Mesenchymal stem cell (in vitro differentiated cells and primary cell): ENCODE measurements around the gene CA11.
A peak's percentile ranks its signal among the peaks of the same experiment; 100 is the strongest.

Experiments used
- DNase-seq: peaks from one replicate; pipeline ENCODE4 v3.0.0-alpha.2; 2013
- H2AFZ ChIP-seq: one replicate; pipeline ENCODE4 v1.6.1; 2013; ENCODE audit warnings: low read depth, mild to moderate bottlenecking, control low read depth, inconsistent platforms, low read length, moderate library complexity
- H2AK5ac ChIP-seq: 2 replicates; pipeline ENCODE4 v1.6.1; 2013; ENCODE audit warnings: low read length, moderate library complexity, mild to moderate bottlenecking, inconsistent platforms; ENCODE audit not compliant: severe bottlenecking
- H2BK120ac ChIP-seq: one replicate; pipeline ENCODE4 v1.6.1; 2013; ENCODE audit warnings: low read depth, mild to moderate bottlenecking, inconsistent platforms, low read length, moderate library complexity
- H2BK12ac ChIP-seq, 2 experiments: one replicate each; pipeline ENCODE4 v1.6.1; 2013; ENCODE audit warnings: inconsistent platforms in 2 of 2, low read length in 2 of 2, mild to moderate bottlenecking in 2 of 2, moderate library complexity in 2 of 2, control low read depth in 1 of 2
- H2BK15ac ChIP-seq: one replicate; pipeline ENCODE4 v1.6.1; 2013; ENCODE audit warnings: mild to moderate bottlenecking, low read depth, inconsistent platforms; ENCODE audit not compliant: poor library complexity, severe bottlenecking
- H2BK5ac ChIP-seq: 2 replicates; pipeline ENCODE4 v1.6.1; 2013; ENCODE audit warnings: low read depth, mild to moderate bottlenecking, low read length, control low read depth, inconsistent platforms; ENCODE audit not compliant: poor library complexity, severe bottlenecking
- H3K14ac ChIP-seq, 2 experiments: one replicate each; pipeline ENCODE4 v1.6.1; 2013; ENCODE audit warnings: inconsistent platforms in 2 of 2, low read length in 2 of 2, control low read depth in 1 of 2, mild to moderate bottlenecking in 1 of 2, moderate library complexity in 1 of 2
- H3K18ac ChIP-seq, 2 experiments: one replicate each; pipeline ENCODE4 v1.6.1; 2013; ENCODE audit warnings: inconsistent platforms in 2 of 2, low read length in 2 of 2, control low read depth in 1 of 2, low read depth in 1 of 2, mild to moderate bottlenecking in 1 of 2
- H3K23ac ChIP-seq, 2 experiments: one replicate each; pipeline ENCODE4 v1.6.1; 2013; ENCODE audit warnings: inconsistent platforms in 2 of 2, low read length in 2 of 2, mild to moderate bottlenecking in 2 of 2, moderate library complexity in 2 of 2, control low read depth in 1 of 2
- H3K27ac ChIP-seq: 2 replicates; pipeline ENCODE4 v1.5.1; 2013; ENCODE audit warnings: mild to moderate bottlenecking, moderate library complexity, low read length, control low read depth, inconsistent platforms; ENCODE audit not compliant: poor library complexity, severe bottlenecking
- H3K27me3 ChIP-seq, 2 experiments: 2 replicates each; pipeline versions ENCODE4 v1.6.1 to v1.7.0; 2013; ENCODE audit warnings: low read length in 2 of 2, mild to moderate bottlenecking in 2 of 2, moderate library complexity in 2 of 2, control low read depth in 1 of 2, inconsistent platforms in 1 of 2; ENCODE audit not compliant: control insufficient read depth in 1 of 2, insufficient read depth in 1 of 2
- H3K36me3 ChIP-seq, 2 experiments: 2 replicates each; pipeline versions ENCODE4 v1.6.1 to v1.7.0; 2013; ENCODE audit warnings: low read length in 2 of 2, control low read depth in 1 of 2, inconsistent platforms in 1 of 2, low read depth in 1 of 2, mild to moderate bottlenecking in 1 of 2; ENCODE audit not compliant: insufficient read depth in 2 of 2, control insufficient read depth in 1 of 2
- H3K4ac ChIP-seq, 2 experiments: one replicate each; pipeline ENCODE4 v1.6.1; 2013; ENCODE audit warnings: inconsistent platforms in 2 of 2, low read length in 2 of 2, mild to moderate bottlenecking in 2 of 2, moderate library complexity in 2 of 2, control low read depth in 1 of 2, low read depth in 1 of 2
- H3K4me1 ChIP-seq: 2 replicates; pipeline ENCODE4 v1.6.1; 2013; ENCODE audit warnings: low read depth, low read length, control low read depth; ENCODE audit not compliant: control insufficient read depth, insufficient read depth
- H3K4me2 ChIP-seq: 2 replicates; pipeline ENCODE4 v1.6.1; 2013; ENCODE audit warnings: low read length, mild to moderate bottlenecking, inconsistent platforms; ENCODE audit not compliant: poor library complexity, severe bottlenecking
- H3K4me3 ChIP-seq, 2 experiments: 2 replicates each; pipeline versions ENCODE4 v1.5.1 to v1.7.0; 2013; ENCODE audit warnings: low read length in 2 of 2, mild to moderate bottlenecking in 2 of 2, control low read depth in 1 of 2, low read depth in 1 of 2; ENCODE audit not compliant: insufficient read depth in 1 of 2
- H3K79me1 ChIP-seq: replicated peaks from 2 replicates; pipeline ENCODE4 v1.6.1; 2013; ENCODE audit warnings: mild to moderate bottlenecking, control low read depth, low read length, inconsistent platforms; ENCODE audit not compliant: poor library complexity, severe bottlenecking
- H3K9ac ChIP-seq: 2 replicates; pipeline ENCODE4 v1.7.0; 2013; ENCODE audit warnings: mild to moderate bottlenecking, low read length, moderate library complexity
- H3K9me3 ChIP-seq: 2 replicates; pipeline ENCODE4 v1.7.0; 2013; ENCODE audit warnings: mild to moderate bottlenecking, low read length; ENCODE audit not compliant: control insufficient read depth
- H4K8ac ChIP-seq: one replicate; pipeline ENCODE4 v1.6.1; 2013; ENCODE audit warnings: inconsistent platforms, mild to moderate bottlenecking, low read length, moderate library complexity
- H4K91ac ChIP-seq: one replicate; pipeline ENCODE4 v1.6.1; 2013; ENCODE audit warnings: mild to moderate bottlenecking, low read length, inconsistent platforms
- WGBS: methylation state at CpG from one replicate; pipeline ENCODE4 v1.1.7; 2013; ENCODE audit warnings: mixed read lengths; 5-methylcytosine and 5-hydroxymethylcytosine counted together

CA11 gene

GRCh38 chr19:48646722-48647216 lies 782 bp upstream of the CA11 start:
- Histone ChIP-seq H3K23ac (no peak overlapping the region), H2BK5ac (no peak overlapping the region), H2BK12ac (peak overlapping the region in 1 of 2 experiments; percentile 77), H3K79me1 (no peaks in the 10 kb centered on the region), H2BK15ac (no peak overlapping the region), H3K9me3 (no peaks in the 10 kb centered on the region), H2BK120ac (no peak overlapping the region), H3K36me3 (no peaks in the 10 kb centered on the region), H3K27ac (no peak overlapping the region), H3K4me1 (peaks cover 24% of the 10 kb centered on the region), H3K4ac (peak overlapping the region in 1 of 2 experiments; percentile 79), H3K27me3 (no peaks in the 10 kb centered on the region), H3K9ac (peak overlapping the region; percentile 39), H2AFZ (no peak overlapping the region), H4K8ac (no peak overlapping the region), H3K4me2 (peak overlapping the region; percentile 89), H4K91ac (no peak overlapping the region), H3K4me3 (peak overlapping the region in 1 of 2 experiments; percentile 80), H3K14ac (no peak overlapping the region), H2AK5ac (peak overlapping the region; percentile 68), H3K18ac (peak overlapping the region in 1 of 2 experiments; percentile 46)
- WGBS = 44% methylated on average over 2 of the region's 10 CpGs
- no peak for DNase-seq

GRCh38 chr19:48645620-48646000 lies 377 bp downstream of the CA11 start:
- no peak overlapping the region for H2BK5ac ChIP-seq
- peak overlapping the region; percentile 94 for H4K8ac ChIP-seq
- H3K23ac ChIP-seq = peak overlapping the region in 1 of 2 experiments; percentile 2

GRCh38 chr19:48644839-48645619 lies 958 bp downstream of the CA11 start:
- H3K9me3 ChIP-seq = no peaks in the 10 kb centered on the region
- peak overlapping the region in 1 of 2 experiments; percentile 76 for H3K14ac ChIP-seq
- H2BK15ac ChIP-seq = peak overlapping the region; percentile 99
- H3K36me3 ChIP-seq = peaks cover 0 to under 1% of the 10 kb centered on the region in 2 experiments
- peak overlapping the region; percentile 52 for H2BK120ac ChIP-seq
- H2BK12ac ChIP-seq = peak overlapping the region in 1 of 2 experiments; percentile 92
- peak overlapping the region; percentile 73 for H3K27ac ChIP-seq
- H3K27me3 ChIP-seq = no peaks in the 10 kb centered on the region
- peak overlapping the region; percentile 53 for H3K9ac ChIP-seq
- peak overlapping the region; percentile 58 to 98 for H3K18ac ChIP-seq
- WGBS = 5% methylated on average over 23 of the region's 25 CpGs
- peak overlapping the region; percentile 47 for H4K91ac ChIP-seq
- H3K79me1 ChIP-seq = no peaks in the 10 kb centered on the region
- no peak overlapping the region for H3K23ac ChIP-seq
- H2AFZ ChIP-seq = no peak overlapping the region
- H4K8ac ChIP-seq = peak overlapping the region; percentile 94
- no peak overlapping the region for H2BK5ac ChIP-seq
- H3K4me2 ChIP-seq = peak overlapping the region; percentile 89
- peak overlapping the region in 1 of 2 experiments; percentile 95 for H3K4ac ChIP-seq
- peak; percentile 79 for DNase-seq
- H3K4me1 ChIP-seq = peaks cover 24% of the 10 kb centered on the region
- H3K4me3 ChIP-seq = peak overlapping the region; percentile 48 to 80
- peak overlapping the region; percentile 41 for H2AK5ac ChIP-seq

More at GRCh38 chr19:48645620-48646000, 377 bp downstream of the CA11 start:
- Histone ChIP-seq H2BK12ac (peak overlapping the region; percentile 6 to 92), H3K4me2 (peak overlapping the region; percentile 89), H2AFZ (peak overlapping the region; percentile 92), H4K91ac (peak overlapping the region; percentile 47), H3K9ac (peak overlapping the region; percentile 39), H3K4me3 (peak overlapping the region; percentile 58 to 80), H2BK15ac (peak overlapping the region; percentile 99), H3K79me1 (no peaks in the 10 kb centered on the region), H3K4me1 (peaks cover 24% of the 10 kb centered on the region), H3K27me3 (no peaks in the 10 kb centered on the region), H2BK120ac (peak overlapping the region; percentile 52), H3K9me3 (no peaks in the 10 kb centered on the region), H3K14ac (peak overlapping the region in 1 of 2 experiments; percentile 76), H3K4ac (peak overlapping the region in 1 of 2 experiments; percentile 95), H3K18ac (peak overlapping the region; percentile 48 to 98), H2AK5ac (peak overlapping the region; percentile 41), H3K27ac (peak overlapping the region; percentile 73), H3K36me3 (no peaks in the 10 kb centered on the region)
- WGBS = 1% methylated on average over 6 of the region's 6 CpGs
- DNase-seq = no peak

- no peak for DNase-seq
- Histone ChIP-seq H3K4me2 (no peak overlapping the region), H3K14ac (no peak overlapping the region), H3K36me3 (peaks cover 0 to 7% of the 10 kb centered on the region in 2 experiments), H3K18ac (no peak overlapping the region), H3K27ac (no peak overlapping the region), H4K8ac (peak overlapping the region; percentile 5), H4K91ac (no peak overlapping the region), H2AK5ac (peak overlapping the region; percentile 64), H3K9ac (no peak overlapping the region), H3K79me1 (no peaks in the 10 kb centered on the region), H2BK5ac (no peak overlapping the region), H3K4me3 (no peak overlapping the region), H2AFZ (no peak overlapping the region), H3K9me3 (no peaks in the 10 kb centered on the region), H3K4me1 (peaks cover 23% of the 10 kb centered on the region), H2BK12ac (peak overlapping the region in 1 of 2 experiments; percentile 37), H3K27me3 (no peaks in the 10 kb centered on the region), H2BK120ac (no peak overlapping the region), H3K23ac (no peak overlapping the region), H2BK15ac (no peak overlapping the region), H3K4ac (peak overlapping the region in 1 of 2 experiments; percentile 32)
- WGBS = 83% methylated on average over 4 of the region's 4 CpGs
Observed at GRCh38 chr19:48644355-48644754, 1.6 kb downstream of the CA11 start.
